ENCODE data around the gene FXYD6. TPM values are rescaled to one million over a fixed set of nuclear protein-coding genes. Genes with fewer than 3 reads are reported as not detected.

The FXYD6 gene
- total RNA-seq, 2 donors from 2014 or later = 0.31 TPM; not detected in 1

GRCh38 chr11:117851852-117852251, 24.6 kb downstream of the FXYD6 start:
- ATAC-seq (no peak), DNase-seq (ENCODE audit: low spot score in 2 of 2) (no peak)
- peaks cover 0 to 7% of the 10 kb centered on the region in 2 donors for H3K9me3 Mint-ChIP-seq
- H3K36me3 Mint-ChIP-seq = peaks cover 8 to 10% of the 10 kb centered on the region in 2 donors
- no peak overlapping the region for H3K27ac Mint-ChIP-seq

- H3K27ac Mint-ChIP-seq = no peak overlapping the region
- peaks cover 8 to 10% of the 10 kb centered on the region in 2 donors for H3K36me3 Mint-ChIP-seq
- DNase-seq (ENCODE audit: low spot score in 2 of 2) = no peak
- ATAC-seq = no peak
- H3K9me3 Mint-ChIP-seq = peaks cover 0 to 7% of the 10 kb centered on the region in 2 donors
Measured at GRCh38 chr11:117851106-117851505, 25.4 kb downstream of the FXYD6 start.

- Mint-ChIP-seq H3K36me3 (peaks cover 8 to 10% of the 10 kb centered on the region in 2 donors), H3K27ac (peak overlapping the region in 1 of 2 donors; percentile 11), H3K9me3 (peaks cover 0 to 7% of the 10 kb centered on the region in 2 donors)
- ATAC-seq = peak in 1 of 2 donors; percentile 59
- DNase-seq (ENCODE audit: low spot score in 2 of 2) = peak in 1 of 2 donors; percentile 50
Measured at GRCh38 chr11:117849781-117850414, 26.6 kb downstream of the FXYD6 start.

GRCh38 chr11:117843666-117844484, 32.6 kb downstream of the FXYD6 start:
- peak; percentile 75 to 77 for ATAC-seq
- Mint-ChIP-seq H3K27ac (no peak overlapping the region), H3K36me3 (no peaks in the 10 kb centered on the region), H3K9me3 (no peaks in the 10 kb centered on the region)
- peak; percentile 74 to 85 for DNase-seq (ENCODE audit: low spot score in 2 of 2)

GRCh38 chr11:117842131-117842941, 34.1 kb downstream of the FXYD6 start:
- no peak overlapping the region for H3K27ac Mint-ChIP-seq
- DNase-seq (ENCODE audit: low spot score in 2 of 2) = peak in 1 of 2 donors; percentile 37
- no peaks in the 10 kb centered on the region for H3K9me3 Mint-ChIP-seq
- no peaks in the 10 kb centered on the region for H3K36me3 Mint-ChIP-seq
- peak in 1 of 2 donors; percentile 24 for ATAC-seq

GRCh38 chr11:117841551-117842031, 34.9 kb downstream of the FXYD6 start:
- no peak overlapping the region for H3K27ac Mint-ChIP-seq
- H3K9me3 Mint-ChIP-seq = no peaks in the 10 kb centered on the region
- DNase-seq (ENCODE audit: low spot score in 2 of 2) (peak in 1 of 2 donors; percentile 18), ATAC-seq (no peak)
- no peaks in the 10 kb centered on the region for H3K36me3 Mint-ChIP-seq

- Mint-ChIP-seq H3K9me3 (no peaks in the 10 kb centered on the region), H3K36me3 (no peaks in the 10 kb centered on the region), H3K27ac (no peak overlapping the region)
- ATAC-seq = no peak
- peak in 1 of 2 donors; percentile 47 for DNase-seq (ENCODE audit: low spot score in 2 of 2)
Measured at GRCh38 chr11:117840881-117841550, 35.4 kb downstream of the FXYD6 start.

- no peaks in the 10 kb centered on the region for H3K9me3 Mint-ChIP-seq
- no peak overlapping the region for H3K27ac Mint-ChIP-seq
- peak in 1 of 2 donors; percentile 47 for DNase-seq (ENCODE audit: low spot score in 2 of 2)
- no peak for ATAC-seq
- H3K36me3 Mint-ChIP-seq = no peaks in the 10 kb centered on the region
Measured at GRCh38 chr11:117839936-117840813, 36.3 kb downstream of the FXYD6 start.

- Mint-ChIP-seq H3K27ac (no peak overlapping the region), H3K9me3 (no peaks in the 10 kb centered on the region), H3K36me3 (no peaks in the 10 kb centered on the region)
- DNase-seq (ENCODE audit: low spot score in 2 of 2) (peak in 1 of 2 donors; percentile 28), ATAC-seq (no peak)
Measured at GRCh38 chr11:117839380-117839881, 37.0 kb downstream of the FXYD6 start.

- ATAC-seq (no peak), DNase-seq (ENCODE audit: low spot score in 2 of 2) (no peak)
- no peaks in the 10 kb centered on the region for H3K9me3 Mint-ChIP-seq
- peak overlapping the region in 1 of 2 donors; percentile 43 for H3K27ac Mint-ChIP-seq
- no peaks in the 10 kb centered on the region for H3K36me3 Mint-ChIP-seq
Measured at GRCh38 chr11:117838901-117839300, 37.6 kb downstream of the FXYD6 start.

GRCh38 chr11:117837791-117838190, 38.7 kb downstream of the FXYD6 start:
- DNase-seq (ENCODE audit: low spot score in 2 of 2) (peak in 1 of 2 donors; percentile 34), ATAC-seq (no peak)
- Mint-ChIP-seq H3K36me3 (no peaks in the 10 kb centered on the region), H3K9me3 (no peaks in the 10 kb centered on the region), H3K27ac (peak overlapping the region; percentile 41 to 43)

- Mint-ChIP-seq H3K27ac (peak overlapping the region in 1 of 2 donors; percentile 43), H3K9me3 (no peaks in the 10 kb centered on the region), H3K36me3 (no peaks in the 10 kb centered on the region)
- ATAC-seq (no peak), DNase-seq (ENCODE audit: low spot score in 2 of 2) (peak in 1 of 2 donors; percentile 37)
Measured at GRCh38 chr11:117837070-117837776, 39.2 kb downstream of the FXYD6 start.

GRCh38 chr11:117836077-117836960, 40.1 kb downstream of the FXYD6 start:
- Mint-ChIP-seq H3K36me3 (no peaks in the 10 kb centered on the region), H3K9me3 (no peaks in the 10 kb centered on the region), H3K27ac (no peak overlapping the region)
- ATAC-seq = no peak
- peak in 1 of 2 donors; percentile 21 for DNase-seq (ENCODE audit: low spot score in 2 of 2)

- Mint-ChIP-seq H3K9me3 (no peaks in the 10 kb centered on the region), H3K27ac (no peak overlapping the region), H3K36me3 (no peaks in the 10 kb centered on the region)
- DNase-seq (ENCODE audit: low spot score in 2 of 2) = peak in 1 of 2 donors; percentile 13
- no peak for ATAC-seq
Measured at GRCh38 chr11:117835576-117835975, 40.9 kb downstream of the FXYD6 start.

Measured in activated naive CD4-positive, alpha-beta T cell treated with anti-CD3 and anti-CD28 coated beads, Interleukin-2, amount 50 U/mL, for 72 hours (primary cell).